GM18526 (cell line): ENCODE results near the gene NUP62.

Experiments
- POLR2A ChIP-seq: IDR thresholded peaks from 3 replicates; pipeline ENCODE4 v1.6.1; 2011; ENCODE audit not compliant: insufficient read length; ENCODE audit errors: extremely low read depth

The NUP62 gene

DNA sequence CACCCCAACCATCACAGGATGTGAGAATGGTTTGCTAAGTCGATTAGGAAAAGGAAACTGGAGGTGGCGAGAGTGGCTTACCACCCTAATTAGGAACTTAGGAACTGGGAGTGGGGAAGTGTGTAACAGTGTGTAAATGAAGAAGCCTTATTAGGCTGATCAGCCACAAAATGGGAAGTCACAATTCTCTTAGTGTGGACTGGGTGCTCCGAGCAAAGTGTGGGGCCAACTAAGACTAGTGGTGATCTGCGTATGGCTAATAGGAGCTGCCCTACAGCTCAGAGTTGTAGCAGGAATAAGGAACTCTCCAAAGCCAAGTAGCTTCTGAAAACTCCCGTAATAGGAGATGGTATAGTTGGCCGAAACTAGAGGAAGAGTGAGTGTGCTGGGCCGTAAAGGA lies 24.1 kb upstream of the NUP62 start:
- TF ChIP-seq POLR2A, result no peak

DNA sequence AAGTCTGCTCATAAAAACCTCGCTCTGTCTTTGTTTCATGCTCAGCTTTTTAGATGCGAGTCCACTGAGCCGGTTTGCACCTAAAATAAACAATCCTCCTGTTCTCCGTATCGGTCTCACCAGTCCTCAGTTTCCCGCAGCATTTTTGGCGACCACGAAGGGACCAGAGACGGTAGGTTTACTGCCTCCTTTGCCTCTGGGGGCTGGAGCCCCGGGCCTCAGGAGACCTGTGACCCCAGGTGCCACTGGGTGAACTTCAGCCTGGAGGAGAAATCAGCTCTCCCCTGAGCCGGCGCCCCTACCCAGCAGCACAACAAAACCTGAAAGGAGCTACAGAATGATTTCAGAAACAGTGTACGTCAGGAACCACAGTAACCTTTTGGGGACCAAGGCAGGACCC lies 23.6 kb upstream of the NUP62 start:
- no peak for TF ChIP-seq POLR2A

DNA sequence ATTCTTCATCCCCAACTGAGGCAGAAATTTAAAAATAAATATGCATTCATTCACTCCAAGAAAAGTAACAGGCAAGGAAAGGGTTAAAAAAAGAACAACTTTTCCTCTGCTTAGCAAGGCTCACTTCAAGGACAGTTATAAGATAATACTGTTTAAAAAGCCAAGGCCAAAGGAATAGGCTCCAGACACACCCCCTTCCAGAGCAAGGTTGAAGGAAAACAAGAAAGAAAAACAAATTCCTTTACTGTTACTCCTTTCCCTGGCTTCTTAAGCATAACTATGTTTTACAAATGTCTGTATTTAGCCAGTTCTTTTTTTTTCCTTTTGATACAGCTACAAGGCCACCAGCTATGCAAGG lies 23.2 kb upstream of the NUP62 start:
- no peak for TF ChIP-seq POLR2A

DNA sequence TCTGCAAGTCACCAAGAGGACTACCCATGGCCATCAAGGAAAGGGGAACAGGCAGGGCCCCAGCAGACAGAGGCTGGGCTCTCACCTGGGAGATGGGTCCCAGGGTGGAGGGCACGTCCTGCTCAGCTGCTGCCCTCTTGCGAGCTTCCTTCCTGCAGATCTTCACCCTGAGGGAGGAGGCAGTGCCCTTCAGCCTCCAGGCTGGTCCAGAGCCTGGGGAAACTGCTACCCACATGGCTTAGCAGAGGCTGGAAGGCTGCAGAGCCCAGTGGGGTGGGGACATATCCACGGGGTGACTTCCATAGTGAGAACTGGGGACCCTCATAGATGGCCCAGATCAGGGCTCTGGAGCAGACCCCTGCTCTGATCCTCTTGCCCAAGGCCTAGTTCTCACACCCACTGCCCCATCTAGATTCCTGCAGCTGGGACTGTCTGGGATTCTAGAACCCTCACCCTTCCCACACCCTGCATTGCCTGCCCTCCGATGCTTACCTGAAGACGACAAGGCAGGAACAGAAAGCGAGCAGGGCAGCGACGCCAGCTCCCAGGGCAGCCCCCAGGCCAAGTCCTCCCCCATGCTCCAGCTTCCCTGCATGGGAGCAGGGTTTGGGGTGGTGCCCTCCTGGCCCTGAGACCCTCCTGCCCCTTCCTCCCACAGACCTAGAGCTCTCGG lies 22.6 kb upstream of the NUP62 start:
- no peak for TF ChIP-seq POLR2A

GRCh38 chr19:49950956-49951526 lies 21.7 kb upstream of the NUP62 start:
- no peak for TF ChIP-seq POLR2A

GRCh38 chr19:49950590-49950948 lies 21.3 kb upstream of the NUP62 start:
- no peak for TF ChIP-seq POLR2A

DNA sequence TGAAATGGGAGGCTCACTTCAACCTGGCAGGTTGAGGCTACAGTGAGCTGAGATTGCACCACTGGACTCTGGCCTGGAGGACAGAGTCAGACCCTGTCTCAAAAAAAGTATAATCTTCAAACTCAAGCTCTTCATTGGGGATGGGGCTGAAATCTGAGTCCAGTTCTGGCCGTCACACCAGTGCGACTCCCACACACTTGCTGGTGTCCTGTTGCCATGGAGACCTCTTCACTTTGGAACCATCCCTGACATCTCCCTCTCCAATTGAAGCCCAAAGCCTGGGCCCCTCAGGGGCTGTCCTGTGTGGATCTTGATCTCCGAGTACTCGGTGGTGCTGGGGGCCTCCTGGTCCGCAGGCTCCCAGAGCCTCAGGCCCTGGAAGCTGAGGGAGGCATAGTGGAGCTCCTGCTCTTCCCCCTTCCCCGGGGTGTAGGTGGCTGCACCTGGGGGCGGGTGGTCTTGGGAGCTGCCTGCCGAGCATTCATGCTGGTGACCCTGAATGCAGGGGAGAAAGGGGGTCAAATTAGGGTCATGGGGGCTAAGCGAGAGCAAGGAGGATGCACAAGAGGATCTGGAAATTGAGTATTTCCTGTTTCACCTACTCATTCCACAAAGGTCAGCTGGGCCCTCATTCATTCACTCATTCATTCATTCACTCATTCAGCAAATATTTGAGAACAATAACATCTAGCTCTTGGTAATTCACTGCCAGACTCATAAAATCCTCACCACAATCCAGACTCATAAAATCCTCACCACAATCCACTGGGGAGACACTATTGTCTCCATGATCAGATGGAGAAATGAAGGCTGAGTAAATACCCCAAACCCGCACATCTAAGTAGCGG lies 20.7 kb upstream of the NUP62 start:
- TF ChIP-seq POLR2A, result no peak

DNA sequence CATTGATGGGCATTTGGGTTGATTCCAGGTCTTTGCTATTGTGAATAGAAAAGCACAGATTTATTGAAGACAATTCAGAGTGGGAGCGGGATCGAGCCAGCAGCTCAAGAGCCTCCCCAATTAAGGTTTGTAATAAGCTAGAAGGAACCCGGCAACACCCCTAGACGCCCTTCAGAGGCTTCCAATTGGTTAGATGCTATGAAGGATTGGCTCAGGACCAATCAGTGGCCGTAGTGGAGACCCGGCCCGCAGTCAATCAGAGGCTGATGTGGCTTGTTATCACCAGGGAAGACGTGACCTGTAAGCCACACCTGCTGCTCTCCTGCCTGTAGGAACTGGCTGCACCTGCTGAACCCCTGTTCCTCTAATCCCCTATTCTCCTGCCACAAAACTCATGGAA lies 17.1 kb upstream of the NUP62 start:
- TF ChIP-seq POLR2A, result no peak

DNA sequence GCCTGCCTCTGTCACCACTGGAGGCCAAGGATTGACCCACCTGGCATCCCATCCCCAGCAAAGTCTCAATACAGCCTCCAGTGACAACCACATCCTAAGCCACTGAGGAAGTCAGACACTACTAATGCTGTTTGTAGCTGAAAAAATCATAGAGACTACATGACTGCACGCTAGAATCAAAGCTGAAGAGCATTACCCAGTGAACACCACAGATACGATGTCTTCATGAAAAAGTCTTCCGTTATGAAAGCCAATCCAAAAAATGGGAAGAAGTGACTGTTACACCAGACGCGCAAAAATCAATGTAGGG lies 11.1 kb upstream of the NUP62 start:
- no peak for TF ChIP-seq POLR2A

- no peak for TF ChIP-seq POLR2A
Observed at GRCh38 chr19:49939721-49940481, 10.6 kb upstream of the NUP62 start.

GRCh38 chr19:49938662-49939061 lies 9.4 kb upstream of the NUP62 start:
- TF ChIP-seq POLR2A, result no peak

DNA sequence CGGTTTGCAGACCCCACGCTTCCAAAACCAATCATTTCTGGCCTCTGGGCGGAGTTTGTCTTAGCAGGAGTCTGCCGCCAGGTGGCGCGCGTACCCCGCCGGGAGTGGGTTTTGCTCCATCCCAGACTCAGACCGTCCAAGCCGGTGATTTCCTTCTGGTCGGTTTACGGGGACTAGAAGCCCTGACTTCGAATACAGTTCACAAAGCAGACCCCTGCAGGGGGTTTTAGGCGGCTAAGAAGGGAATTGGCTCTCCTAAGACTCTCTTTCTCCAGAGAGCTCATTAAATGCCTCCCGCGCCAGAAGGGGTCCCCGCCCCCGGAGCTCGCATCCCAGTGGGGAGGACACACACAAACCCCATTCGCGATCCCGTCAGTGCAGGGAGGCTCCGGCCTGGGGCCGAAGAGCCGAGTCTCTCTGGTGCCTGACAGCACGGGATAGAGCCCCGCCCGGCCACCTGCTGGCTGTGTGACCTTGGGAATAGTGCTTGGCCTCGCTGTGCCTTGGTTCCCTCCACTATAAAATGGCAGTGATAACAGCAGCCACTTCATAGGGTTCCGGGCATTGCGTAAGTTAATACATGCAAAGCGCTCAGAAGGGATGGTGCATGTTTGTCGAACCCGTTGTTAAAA lies 8.6 kb upstream of the NUP62 start:
- TF ChIP-seq POLR2A, result no peak

DNA sequence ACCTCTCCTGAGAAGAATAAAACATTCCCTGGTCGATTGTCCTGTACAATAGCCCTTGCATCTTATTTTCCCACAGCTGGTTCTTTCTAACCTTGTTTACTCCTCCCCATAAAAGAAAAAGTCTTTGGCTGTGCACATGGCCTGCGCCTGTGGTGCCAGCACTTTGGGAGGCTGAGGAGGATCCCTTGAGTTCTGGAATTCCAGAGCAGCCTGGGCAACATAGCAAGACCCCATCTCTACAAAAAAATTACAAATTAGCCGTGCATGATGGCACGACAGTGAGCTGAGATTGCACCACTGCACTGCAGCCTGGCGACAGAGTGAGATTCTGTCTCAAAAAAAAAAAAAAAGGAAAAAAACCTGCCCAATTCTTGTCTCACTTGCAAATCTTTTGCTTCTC lies 7.2 kb upstream of the NUP62 start:
- TF ChIP-seq POLR2A, result no peak

GRCh38 chr19:49933643-49934042 lies 4.3 kb upstream of the NUP62 start:
- no peak for TF ChIP-seq POLR2A

GRCh38 chr19:49932731-49933131 lies 3.4 kb upstream of the NUP62 start:
- no peak for TF ChIP-seq POLR2A

- TF ChIP-seq POLR2A, result no peak
Observed at GRCh38 chr19:49932041-49932451, 2.7 kb upstream of the NUP62 start.
